Liver (tissue), 9 donors: Measurements from ENCODE around the gene BNIP1. TPM values are rescaled to one million over a fixed set of nuclear protein-coding genes. Genes with fewer than 3 reads are reported as not detected.

Source experiments
- DNase-seq: peaks from one replicate; pipeline ENCODE4 v3.0.0-alpha.2; 2017; ENCODE audit warnings: low spot score
- H3K27ac ChIP-seq, 2 donors: one replicate each; pipeline ENCODE4 v1.7.0; 2013; ENCODE audit warnings: inconsistent platforms in 2 of 2, low read length in 2 of 2, control low read depth in 1 of 2, low read depth in 1 of 2, mild to moderate bottlenecking in 1 of 2
- H3K27me3 ChIP-seq, 4 donors: one replicate each; pipeline versions ENCODE4 v1.6.1 to v1.7.0; 2013; ENCODE audit warnings: low read length in 3 of 4, inconsistent platforms in 1 of 4, mild to moderate bottlenecking in 1 of 4, moderate library complexity in 1 of 4; ENCODE audit not compliant: control insufficient read depth in 4 of 4, insufficient read depth in 4 of 4
- H3K36me3 ChIP-seq, 4 donors: one replicate each; pipeline versions ENCODE4 v1.6.1 to v1.7.0; 2013; ENCODE audit warnings: low read length in 3 of 4, mild to moderate bottlenecking in 3 of 4, low read depth in 1 of 4, moderate library complexity in 1 of 4; ENCODE audit not compliant: control insufficient read depth in 4 of 4, insufficient read depth in 3 of 4
- H3K4me1 ChIP-seq, 4 donors: one replicate each; pipeline versions ENCODE4 v1.6.1 to v1.7.0; 2013; ENCODE audit warnings: low read length in 3 of 4, mild to moderate bottlenecking in 3 of 4, moderate library complexity in 1 of 4; ENCODE audit not compliant: control insufficient read depth in 4 of 4, insufficient read depth in 4 of 4
- H3K4me3 ChIP-seq, 3 donors: one replicate each; pipeline versions ENCODE4 v1.6.1 to v1.7.0; 2013; ENCODE audit warnings: low read length in 3 of 3, control low read depth in 1 of 3, low read depth in 1 of 3, mild to moderate bottlenecking in 1 of 3
- H3K9ac ChIP-seq, 2 donors: one replicate each; pipeline ENCODE4 v1.7.0; 2013; ENCODE audit warnings: low read length in 2 of 2, mild to moderate bottlenecking in 2 of 2, moderate library complexity in 2 of 2, control low read depth in 1 of 2, low read depth in 1 of 2
- H3K9me3 ChIP-seq, 4 donors: one replicate each; pipeline versions ENCODE4 v1.6.1 to v1.7.0; 2013; ENCODE audit warnings: low read length in 3 of 4; ENCODE audit not compliant: control insufficient read depth in 4 of 4
- EGR1 ChIP-seq, 2 donors: IDR thresholded peaks; 2 replicates each; pipeline ENCODE4 v1.6.1; 2016 to 2018; ENCODE audit warnings: antibody characterized with exemption in 2 of 2, low read depth in 2 of 2
- FOXA1 ChIP-seq: IDR thresholded peaks from 2 replicates; pipeline ENCODE4 v1.6.1; 2016; ENCODE audit warnings: antibody characterized with exemption
- FOXA2 ChIP-seq: IDR thresholded peaks from 2 replicates; pipeline ENCODE4 v1.6.1; 2016; ENCODE audit warnings: antibody characterized with exemption
- GABPA ChIP-seq, 2 donors: IDR thresholded peaks in 1 of 2; conservative IDR thresholded peaks in 1 of 2; 2 replicates each; pipeline ENCODE4 v1.6.1; 2016; ENCODE audit warnings: antibody characterized with exemption in 2 of 2, mild to moderate bottlenecking in 1 of 2, moderate library complexity in 1 of 2
- HNF4A ChIP-seq, 2 donors: conservative IDR thresholded peaks; 2 replicates each; pipeline ENCODE4 v1.6.1; 2016; ENCODE audit warnings: antibody characterized with exemption in 2 of 2, mild to moderate bottlenecking in 2 of 2
- HNF4G ChIP-seq: IDR thresholded peaks from 2 replicates; pipeline ENCODE4 v1.6.1; 2016; ENCODE audit warnings: antibody characterized with exemption
- JUND ChIP-seq, 2 donors: IDR thresholded peaks; 2 replicates each; pipeline ENCODE4 v1.6.1; 2016; ENCODE audit warnings: antibody characterized with exemption in 2 of 2
- NR2F2 ChIP-seq: IDR thresholded peaks from 2 replicates; pipeline ENCODE4 v1.6.1; 2016; ENCODE audit warnings: antibody characterized with exemption
- RAD21 ChIP-seq, 2 donors: IDR thresholded peaks; 2 replicates each; pipeline ENCODE4 v1.6.1; 2016; ENCODE audit warnings: antibody characterized with exemption in 2 of 2, mild to moderate bottlenecking in 2 of 2
- RXRA ChIP-seq, 2 donors: IDR thresholded peaks; 2 replicates each; pipeline ENCODE4 v1.6.1; 2017 to 2018; ENCODE audit warnings: antibody characterized with exemption in 2 of 2, mild to moderate bottlenecking in 1 of 2
- SP1 ChIP-seq: IDR thresholded peaks from 2 replicates; pipeline ENCODE4 v1.6.1; 2018; ENCODE audit warnings: antibody characterized with exemption, mild to moderate bottlenecking
- TAF1 ChIP-seq: conservative IDR thresholded peaks from 2 replicates; pipeline ENCODE4 v1.6.1; 2016; ENCODE audit warnings: antibody characterized with exemption, mild to moderate bottlenecking
- YY1 ChIP-seq: IDR thresholded peaks from 2 replicates; pipeline ENCODE4 v1.6.1; 2016; ENCODE audit warnings: antibody characterized with exemption, mild to moderate bottlenecking
- WGBS: extraction: QIAGEN DNeasy Blood & Tissue Kit; methylation state at CpG from one replicate; pipeline ENCODE4 v1.1.7; 2013; 5-methylcytosine and 5-hydroxymethylcytosine counted together
- polyA plus RNA-seq, 2 donors: library from polyadenylated mRNA; stranded (reverse) in 1 of 2; unstranded in 1 of 2; fragments of 200-250 nt in 1 of 2; fragments of >200 nt in 1 of 2; fragmentation: Nextera tagmentation in 1 of 2; extraction: Ambion mirVana in 1 of 2; gene quantifications; one replicate each; pipeline versions ENCODE4 v1.2.1 to v1.2.3, GENCODE V29; 2013 to 2015
- total RNA-seq, 2 donors: library from RNA; depleted of rRNA; stranded (reverse); fragments of >200 nt; gene quantifications; one replicate each; pipeline ENCODE4 v1.2.3, GENCODE V29; 2014
- TF ChIP-seq, protein P1 (sequence below): IDR thresholded peaks from 2 replicates; pipeline ENCODE4 v1.6.1; 2016; ENCODE audit warnings: antibody characterized with exemption, mild to moderate bottlenecking
- TF ChIP-seq, protein P2 (sequence below): IDR thresholded peaks from 2 replicates; pipeline ENCODE4 v1.6.1; 2016; ENCODE audit warnings: antibody characterized with exemption
- TF ChIP-seq, protein P3 (sequence below): IDR thresholded peaks from 2 replicates; pipeline ENCODE4 v1.6.1; 2016; ENCODE audit warnings: antibody characterized with exemption
- TF ChIP-seq, protein P4 (sequence below): IDR thresholded peaks from 2 replicates; pipeline ENCODE4 v1.6.1; 2016; ENCODE audit warnings: antibody characterized with exemption
- donor health status: healthy.
- donor health status: healthy.
- donor health status: healthy.
- donor health status: healthy.
- donor health status: healthy.

BNIP1 gene
- total and polyA plus RNA-seq, 4 donors: 4.8 to 6.9 (median 5.3) TPM

DNA sequence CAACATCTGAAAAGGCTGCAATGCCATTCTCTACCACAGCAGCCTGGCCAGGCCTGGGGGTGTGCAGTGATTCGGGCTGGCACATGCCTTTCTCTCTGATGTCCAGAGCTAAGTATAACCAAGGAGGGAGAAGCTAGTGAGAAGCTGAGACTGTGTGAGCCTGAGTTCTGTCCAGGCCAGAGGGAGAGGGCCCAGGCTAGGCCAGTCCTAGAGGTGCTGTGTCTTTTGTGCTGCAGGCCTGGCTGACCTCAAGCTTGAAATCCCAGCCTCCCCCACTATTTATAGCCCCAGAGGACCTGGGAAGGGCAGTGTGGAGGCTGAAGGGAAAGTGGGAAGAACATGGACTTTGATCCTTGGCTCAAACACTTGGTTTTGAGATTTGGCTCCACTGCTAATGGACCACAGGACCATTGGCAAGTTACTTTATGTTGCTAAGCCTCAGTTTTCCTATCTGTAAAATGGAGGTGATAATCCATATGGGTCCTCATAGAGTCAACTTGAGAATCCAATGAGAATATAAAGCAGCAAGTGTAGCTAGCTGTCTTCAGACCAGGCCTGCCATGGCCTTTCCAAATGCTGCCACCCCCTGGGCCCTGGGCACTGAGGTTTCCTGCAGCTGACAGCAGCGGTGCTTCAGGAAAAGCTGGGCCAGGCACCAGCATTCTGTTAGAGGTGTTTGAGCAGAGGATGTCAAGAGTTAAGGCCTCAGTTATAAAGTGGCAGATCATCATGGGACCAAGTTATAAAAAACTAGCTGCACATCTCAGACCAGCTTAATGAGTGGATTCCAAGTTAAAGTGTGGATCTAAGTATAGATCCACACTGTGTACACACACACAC is 21.1 kb downstream of the BNIP1 start (continued):
- TF ChIP-seq, protein P1, sequence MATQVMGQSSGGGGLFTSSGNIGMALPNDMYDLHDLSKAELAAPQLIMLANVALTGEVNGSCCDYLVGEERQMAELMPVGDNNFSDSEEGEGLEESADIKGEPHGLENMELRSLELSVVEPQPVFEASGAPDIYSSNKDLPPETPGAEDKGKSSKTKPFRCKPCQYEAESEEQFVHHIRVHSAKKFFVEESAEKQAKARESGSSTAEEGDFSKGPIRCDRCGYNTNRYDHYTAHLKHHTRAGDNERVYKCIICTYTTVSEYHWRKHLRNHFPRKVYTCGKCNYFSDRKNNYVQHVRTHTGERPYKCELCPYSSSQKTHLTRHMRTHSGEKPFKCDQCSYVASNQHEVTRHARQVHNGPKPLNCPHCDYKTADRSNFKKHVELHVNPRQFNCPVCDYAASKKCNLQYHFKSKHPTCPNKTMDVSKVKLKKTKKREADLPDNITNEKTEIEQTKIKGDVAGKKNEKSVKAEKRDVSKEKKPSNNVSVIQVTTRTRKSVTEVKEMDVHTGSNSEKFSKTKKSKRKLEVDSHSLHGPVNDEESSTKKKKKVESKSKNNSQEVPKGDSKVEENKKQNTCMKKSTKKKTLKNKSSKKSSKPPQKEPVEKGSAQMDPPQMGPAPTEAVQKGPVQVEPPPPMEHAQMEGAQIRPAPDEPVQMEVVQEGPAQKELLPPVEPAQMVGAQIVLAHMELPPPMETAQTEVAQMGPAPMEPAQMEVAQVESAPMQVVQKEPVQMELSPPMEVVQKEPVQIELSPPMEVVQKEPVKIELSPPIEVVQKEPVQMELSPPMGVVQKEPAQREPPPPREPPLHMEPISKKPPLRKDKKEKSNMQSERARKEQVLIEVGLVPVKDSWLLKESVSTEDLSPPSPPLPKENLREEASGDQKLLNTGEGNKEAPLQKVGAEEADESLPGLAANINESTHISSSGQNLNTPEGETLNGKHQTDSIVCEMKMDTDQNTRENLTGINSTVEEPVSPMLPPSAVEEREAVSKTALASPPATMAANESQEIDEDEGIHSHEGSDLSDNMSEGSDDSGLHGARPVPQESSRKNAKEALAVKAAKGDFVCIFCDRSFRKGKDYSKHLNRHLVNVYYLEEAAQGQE: no peak
- TF ChIP-seq, protein P2, sequence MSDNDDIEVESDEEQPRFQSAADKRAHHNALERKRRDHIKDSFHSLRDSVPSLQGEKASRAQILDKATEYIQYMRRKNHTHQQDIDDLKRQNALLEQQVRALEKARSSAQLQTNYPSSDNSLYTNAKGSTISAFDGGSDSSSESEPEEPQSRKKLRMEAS: no peak
- TF ChIP-seq EGR1 (IDR thresholded peaks at IDR 0.05; ENCODE audit: low read depth in 2 of 2) (no peak), HNF4G (peak; percentile 52), TAF1 (no peak), JUND (IDR thresholded peaks at IDR 0.05) (no peak)
- TF ChIP-seq, protein P3, sequence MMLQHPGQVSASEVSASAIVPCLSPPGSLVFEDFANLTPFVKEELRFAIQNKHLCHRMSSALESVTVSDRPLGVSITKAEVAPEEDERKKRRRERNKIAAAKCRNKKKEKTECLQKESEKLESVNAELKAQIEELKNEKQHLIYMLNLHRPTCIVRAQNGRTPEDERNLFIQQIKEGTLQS: no peak

DNA sequence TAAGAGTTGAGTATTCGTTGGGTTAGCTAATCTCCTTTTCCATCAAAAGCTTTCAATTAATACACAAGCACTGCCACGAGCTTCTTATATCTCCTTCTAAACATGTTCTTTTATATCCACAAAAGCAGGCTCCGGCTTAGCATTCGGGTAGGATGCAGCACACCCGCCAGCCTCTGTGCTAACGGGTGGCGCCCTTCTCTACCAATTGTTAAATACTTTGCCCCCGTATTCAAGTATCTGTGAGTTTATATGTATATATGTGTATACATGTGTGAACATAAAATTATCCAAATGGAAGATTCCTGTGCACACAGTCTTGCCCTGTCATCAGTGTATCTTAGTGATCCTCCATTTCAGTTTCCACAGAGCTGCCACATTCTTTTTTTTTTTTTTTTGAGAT is 27.8 kb downstream of the BNIP1 start:
- DNase-seq: no peak
- H3K27me3 ChIP-seq: no peaks in the 10 kb centered on the region
- H3K9me3 ChIP-seq: no peaks in the 10 kb centered on the region
- H3K27ac ChIP-seq: no peak overlapping the region
- no peak overlapping the region for H3K4me3 ChIP-seq
- H3K4me1 ChIP-seq: no peaks in the 10 kb centered on the region
- no peaks in the 10 kb centered on the region for H3K36me3 ChIP-seq
- TF ChIP-seq HNF4A (conservative IDR thresholded peaks at IDR 0.05) (no peak), YY1 (no peak), SP1 (no peak), GABPA (IDR thresholded peaks at IDR 0.05 in 1 of 2, conservative IDR thresholded peaks at IDR 0.05 in 1 of 2) (no peak), NR2F2 (no peak), RXRA (IDR thresholded peaks at IDR 0.05) (no peak)
- TF ChIP-seq, protein P4, sequence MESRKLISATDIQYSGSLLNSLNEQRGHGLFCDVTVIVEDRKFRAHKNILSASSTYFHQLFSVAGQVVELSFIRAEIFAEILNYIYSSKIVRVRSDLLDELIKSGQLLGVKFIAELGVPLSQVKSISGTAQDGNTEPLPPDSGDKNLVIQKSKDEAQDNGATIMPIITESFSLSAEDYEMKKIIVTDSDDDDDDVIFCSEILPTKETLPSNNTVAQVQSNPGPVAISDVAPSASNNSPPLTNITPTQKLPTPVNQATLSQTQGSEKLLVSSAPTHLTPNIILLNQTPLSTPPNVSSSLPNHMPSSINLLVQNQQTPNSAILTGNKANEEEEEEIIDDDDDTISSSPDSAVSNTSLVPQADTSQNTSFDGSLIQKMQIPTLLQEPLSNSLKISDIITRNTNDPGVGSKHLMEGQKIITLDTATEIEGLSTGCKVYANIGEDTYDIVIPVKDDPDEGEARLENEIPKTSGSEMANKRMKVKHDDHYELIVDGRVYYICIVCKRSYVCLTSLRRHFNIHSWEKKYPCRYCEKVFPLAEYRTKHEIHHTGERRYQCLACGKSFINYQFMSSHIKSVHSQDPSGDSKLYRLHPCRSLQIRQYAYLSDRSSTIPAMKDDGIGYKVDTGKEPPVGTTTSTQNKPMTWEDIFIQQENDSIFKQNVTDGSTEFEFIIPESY: no peak
- H3K9ac ChIP-seq: no peak overlapping the region
- WGBS: 84% methylated on average over 8 of the region's 8 CpGs

DNA sequence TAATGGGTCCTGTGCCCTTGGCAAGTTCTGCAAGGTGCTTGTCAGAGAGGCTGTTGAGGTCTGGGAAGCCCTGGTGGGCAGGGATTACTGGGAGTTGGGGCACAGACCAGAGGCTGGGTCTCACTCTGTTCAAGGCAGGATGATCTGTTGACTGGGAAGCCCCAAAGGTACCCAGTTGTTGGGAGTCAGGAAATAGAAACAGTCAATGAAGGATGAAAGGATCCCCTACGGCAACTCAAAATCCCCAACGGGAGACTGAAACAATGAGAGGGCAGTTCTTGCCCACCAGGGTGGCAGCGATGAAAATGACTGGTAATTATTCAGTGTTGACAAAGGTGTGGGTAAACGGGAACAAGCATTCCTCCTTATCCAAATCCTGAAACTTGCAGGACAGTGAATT is 31.2 kb downstream of the BNIP1 start:
- H3K27me3 ChIP-seq: no peaks in the 10 kb centered on the region
- TF ChIP-seq RAD21 (IDR thresholded peaks at IDR 0.05) (no peak), SP1 (no peak), FOXA1 (no peak), NR2F2 (no peak), JUND (IDR thresholded peaks at IDR 0.05) (no peak), FOXA2 (no peak), HNF4G (no peak), RXRA (IDR thresholded peaks at IDR 0.05) (no peak)
- TF ChIP-seq, protein P3: no peak
- TF ChIP-seq, protein P1: no peak
- TF ChIP-seq, protein P2: no peak
- H3K4me3 ChIP-seq: no peak overlapping the region
- H3K36me3 ChIP-seq: no peaks in the 10 kb centered on the region
- WGBS: 44% methylated on average over 4 of the region's 4 CpGs
- no peak for DNase-seq
- no peaks in the 10 kb centered on the region for H3K4me1 ChIP-seq
- H3K9me3 ChIP-seq: peaks cover 0 to 3% (median 0%) of the 10 kb centered on the region in 4 donors
- H3K27ac ChIP-seq: no peak overlapping the region
- H3K9ac ChIP-seq: no peak overlapping the region
